ENCODE results near the gene ANKDD1A.

ANKDD1A gene

GRCh38 chr15:64895285-64896065 lies 16.2 kb upstream of the ANKDD1A start:
- no peak for DNase-seq (ENCODE audit: low read depth in 2 of 2)

GRCh38 chr15:64896371-64897069 lies 15.2 kb upstream of the ANKDD1A start:
- DNase-seq (ENCODE audit: low read depth in 2 of 2): no peak

- DNase-seq (ENCODE audit: low read depth in 2 of 2): no peak
Observed at GRCh38 chr15:64897345-64897985, 14.2 kb upstream of the ANKDD1A start.

- DNase-seq (ENCODE audit: low read depth in 2 of 2): no peak
Observed at GRCh38 chr15:64898406-64898805, 13.3 kb upstream of the ANKDD1A start.

- no peak for DNase-seq (ENCODE audit: low read depth in 2 of 2)
Observed at GRCh38 chr15:64901141-64901540, 10.6 kb upstream of the ANKDD1A start.

- no peak for DNase-seq (ENCODE audit: low read depth in 2 of 2)
Observed at GRCh38 chr15:64901914-64902313, 9.8 kb upstream of the ANKDD1A start.

- DNase-seq (ENCODE audit: low read depth in 2 of 2): no peak
Observed at GRCh38 chr15:64902863-64903262, 8.8 kb upstream of the ANKDD1A start.

- DNase-seq (ENCODE audit: low read depth in 2 of 2): no peak
Observed at GRCh38 chr15:64903326-64903950, 8.3 kb upstream of the ANKDD1A start.

GRCh38 chr15:64904189-64904588 lies 7.5 kb upstream of the ANKDD1A start:
- DNase-seq (ENCODE audit: low read depth in 2 of 2): no peak

- DNase-seq (ENCODE audit: low read depth in 2 of 2): peak in 1 of 2 donors; percentile 62
Observed at GRCh38 chr15:64905119-64905831, 6.4 kb upstream of the ANKDD1A start.

GRCh38 chr15:64905941-64906340 lies 5.8 kb upstream of the ANKDD1A start:
- no peak for DNase-seq (ENCODE audit: low read depth in 2 of 2)

- DNase-seq (ENCODE audit: low read depth in 2 of 2): no peak
Observed at GRCh38 chr15:64906402-64906801, 5.3 kb upstream of the ANKDD1A start.

- DNase-seq (ENCODE audit: low read depth in 2 of 2): no peak
Observed at GRCh38 chr15:64907991-64908390, 3.7 kb upstream of the ANKDD1A start.

- no peak for DNase-seq (ENCODE audit: low read depth in 2 of 2)
Observed at GRCh38 chr15:64909546-64909945, 2.2 kb upstream of the ANKDD1A start.

GRCh38 chr15:64912379-64913325 lies 950 bp downstream of the ANKDD1A start:
- no peak for DNase-seq (ENCODE audit: low read depth in 2 of 2)

- no peak for DNase-seq (ENCODE audit: low read depth in 2 of 2)
Observed at GRCh38 chr15:64915518-64916227, 4.0 kb downstream of the ANKDD1A start.

GRCh38 chr15:64916365-64916764 lies 4.7 kb downstream of the ANKDD1A start:
- no peak for DNase-seq (ENCODE audit: low read depth in 2 of 2)

- no peak for DNase-seq (ENCODE audit: low read depth in 2 of 2)
Observed at GRCh38 chr15:64917211-64917610, 5.5 kb downstream of the ANKDD1A start.

GRCh38 chr15:64919721-64920120 lies 8.0 kb downstream of the ANKDD1A start:
- DNase-seq (ENCODE audit: low read depth in 2 of 2): no peak

- DNase-seq (ENCODE audit: low read depth in 2 of 2): no peak
Observed at GRCh38 chr15:64921711-64922110, 10.0 kb downstream of the ANKDD1A start.
